ENCODE results near the gene PLA2G10. TPM values are rescaled to one million over a fixed set of nuclear protein-coding genes. Genes with fewer than 3 reads are reported as not detected.
"Not testable (repeated sequence)": the region's sequence is repeated elsewhere in the genome, so short reads cannot be mapped to it uniquely, and the experiment has no call there.

PLA2G10 gene
- total RNA-seq, 1 experiment from 2014 or later: not detected

GRCh38 chr16:14630620-14631330 is 63.3 kb downstream of the PLA2G10 start:
- Histone ChIP-seq H3K79me2 (ENCODE audit: low read length) (peaks cover 72% of the 10 kb centered on the region), H3K4me1 (ENCODE audit: low read length) (peaks cover 36% of the 10 kb centered on the region), H3K36me3 (ENCODE audit: insufficient read depth, low read length) (peaks cover 23% of the 10 kb centered on the region), H2AFZ (ENCODE audit: low read length) (peak overlapping the region; percentile 84; the same call in 1 of the 2 replicates), H3K9ac (ENCODE audit: low read length) (peak overlapping the region; percentile 56), H3K27ac (ENCODE audit: low read length) (peak overlapping the region; percentile 65), H4K20me1 (ENCODE audit: insufficient read depth, low read depth, low read length) (peaks cover 17% of the 10 kb centered on the region), H3K4me2 (ENCODE audit: low read depth, low read length, poor library complexity, severe bottlenecking) (peak overlapping the region; percentile 69), H3K4me3 (ENCODE audit: low read length) (peak overlapping the region; percentile 33; the same call in 1 of the 2 replicates)
- not testable (repeated sequence) for H3K9me2 ChIP-seq (replicated peaks; ENCODE audit: insufficient read depth, low read length); H3K27me3 ChIP-seq (ENCODE audit: low read length); DNase-seq; H3K9me3 ChIP-seq (ENCODE audit: low read length)

- peaks cover 26% of the 10 kb centered on the region for H3K36me3 ChIP-seq (ENCODE audit: insufficient read depth, low read length)
- peaks cover 67% of the 10 kb centered on the region for H3K79me2 ChIP-seq (ENCODE audit: low read length)
- H4K20me1 ChIP-seq (ENCODE audit: insufficient read depth, low read depth, low read length): peaks cover 11% of the 10 kb centered on the region
- H3K9me2 ChIP-seq (replicated peaks; ENCODE audit: insufficient read depth, low read length): no peaks in the 10 kb centered on the region
- peaks cover 36% of the 10 kb centered on the region for H3K4me1 ChIP-seq (ENCODE audit: low read length)
- peak within 1 kb of the TSS; percentile 84; the same call in 1 of the 2 replicates for H2AFZ ChIP-seq (ENCODE audit: low read length)
- H3K27me3 ChIP-seq (ENCODE audit: low read length): no peaks in the 10 kb centered on the region
- no peaks in the 10 kb centered on the region for H3K9me3 ChIP-seq (ENCODE audit: low read length)
- peak within 1 kb of the TSS; percentile 68 for H3K27ac ChIP-seq (ENCODE audit: low read length)
- peak within 1 kb of the TSS; percentile 85 for H3K4me2 ChIP-seq (ENCODE audit: low read depth, low read length, poor library complexity, severe bottlenecking)
- peak within 1 kb of the TSS; percentile 88 for H3K4me3 ChIP-seq (ENCODE audit: low read length)
- peak; percentile 99 for DNase-seq
- H3K9ac ChIP-seq (ENCODE audit: low read length): peak within 1 kb of the TSS; percentile 97
Measured at GRCh38 chr16:14629919-14630619, 64.0 kb downstream of the PLA2G10 start, which contains the start of gene PARN. TSS of gene PARN (minus strand) at chr16:14630260. CDS start at chr16:14630125, 135 bp downstream.

GRCh38 chr16:14629612-14629918 is 64.5 kb downstream of the PLA2G10 start:
- Histone ChIP-seq H3K27me3 (ENCODE audit: low read length) (no peaks in the 10 kb centered on the region), H3K4me3 (ENCODE audit: low read length) (peak overlapping the region; percentile 88), H3K9me3 (ENCODE audit: low read length) (no peaks in the 10 kb centered on the region), H3K27ac (ENCODE audit: low read length) (peak overlapping the region; percentile 68), H3K9me2 (replicated peaks; ENCODE audit: insufficient read depth, low read length) (no peaks in the 10 kb centered on the region), H3K36me3 (ENCODE audit: insufficient read depth, low read length) (peaks cover 29% of the 10 kb centered on the region), H4K20me1 (ENCODE audit: insufficient read depth, low read depth, low read length) (peaks cover 6% of the 10 kb centered on the region), H3K4me2 (ENCODE audit: low read depth, low read length, poor library complexity, severe bottlenecking) (peak overlapping the region; percentile 85), H3K4me1 (ENCODE audit: low read length) (peaks cover 32% of the 10 kb centered on the region), H3K79me2 (ENCODE audit: low read length) (peaks cover 64% of the 10 kb centered on the region), H2AFZ (ENCODE audit: low read length) (no peak overlapping the region), H3K9ac (ENCODE audit: low read length) (peak overlapping the region; percentile 97)
- DNase-seq: peak; percentile 62

- peak overlapping the region; percentile 68 for H3K27ac ChIP-seq (ENCODE audit: low read length)
- peak overlapping the region; percentile 85 for H3K4me2 ChIP-seq (ENCODE audit: low read depth, low read length, poor library complexity, severe bottlenecking)
- no peaks in the 10 kb centered on the region for H3K9me2 ChIP-seq (replicated peaks; ENCODE audit: insufficient read depth, low read length)
- H3K36me3 ChIP-seq (ENCODE audit: insufficient read depth, low read length): peaks cover 34% of the 10 kb centered on the region
- peak overlapping the region; percentile 97 for H3K9ac ChIP-seq (ENCODE audit: low read length)
- peak; percentile 59 for DNase-seq
- H4K20me1 ChIP-seq (ENCODE audit: insufficient read depth, low read depth, low read length): peaks cover under 1% of the 10 kb centered on the region; the same call in 1 of the 2 replicates
- no peak overlapping the region for H2AFZ ChIP-seq (ENCODE audit: low read length)
- H3K4me1 ChIP-seq (ENCODE audit: low read length): peaks cover 26% of the 10 kb centered on the region
- H3K27me3 ChIP-seq (ENCODE audit: low read length): no peaks in the 10 kb centered on the region
- H3K9me3 ChIP-seq (ENCODE audit: low read length): no peaks in the 10 kb centered on the region
- H3K4me3 ChIP-seq (ENCODE audit: low read length): peak overlapping the region; percentile 88
- H3K79me2 ChIP-seq (ENCODE audit: low read length): peaks cover 61% of the 10 kb centered on the region
Measured at GRCh38 chr16:14628806-14629611, 65.1 kb downstream of the PLA2G10 start.

- no peak overlapping the region for H3K4me2 ChIP-seq (ENCODE audit: low read depth, low read length, poor library complexity, severe bottlenecking)
- H3K9me2 ChIP-seq (replicated peaks; ENCODE audit: insufficient read depth, low read length): no peaks in the 10 kb centered on the region
- no peak overlapping the region for H3K4me3 ChIP-seq (ENCODE audit: low read length)
- H3K27me3 ChIP-seq (ENCODE audit: low read length): no peaks in the 10 kb centered on the region
- H3K9me3 ChIP-seq (ENCODE audit: low read length): no peaks in the 10 kb centered on the region
- no peak overlapping the region for H3K9ac ChIP-seq (ENCODE audit: low read length)
- no peak overlapping the region for H3K27ac ChIP-seq (ENCODE audit: low read length)
- no peak for DNase-seq
- H3K4me1 ChIP-seq (ENCODE audit: low read length): peaks cover 24% of the 10 kb centered on the region
- H4K20me1 ChIP-seq (ENCODE audit: insufficient read depth, low read depth, low read length): no peaks in the 10 kb centered on the region
- no peak overlapping the region for H2AFZ ChIP-seq (ENCODE audit: low read length)
- H3K79me2 ChIP-seq (ENCODE audit: low read length): peaks cover 50% of the 10 kb centered on the region
- H3K36me3 ChIP-seq (ENCODE audit: insufficient read depth, low read length): peaks cover 37% of the 10 kb centered on the region
Measured at GRCh38 chr16:14627078-14627477, 67.0 kb downstream of the PLA2G10 start.

Small RNA genes within 50 kb of the gene (small RNA-seq; reads per million reads assigned to genes)
- gene RNU7-125P: not detected

Other genes starting within 250 kb of the PLA2G10 start
- gene PARN, start 64.0 kb downstream of the PLA2G10 start, total RNA-seq (2014; rRNA removed; shearing (Covaris generic); ENCODE audit: low replicate concordance): 51.1 and 90.9 TPM in 2 replicates
- gene BFAR, start 61.4 kb downstream of the PLA2G10 start, total RNA-seq (2014; rRNA removed; shearing (Covaris generic); ENCODE audit: low replicate concordance): 45.5 and 55.8 TPM in 2 replicates
- gene NPIPA3, start 9.1 kb upstream of the PLA2G10 start, total RNA-seq (2014; rRNA removed; shearing (Covaris generic); ENCODE audit: low replicate concordance): not detected in 2 replicates
- gene NPIPA2, start 48.2 kb upstream of the PLA2G10 start, total RNA-seq (2014; rRNA removed; shearing (Covaris generic); ENCODE audit: low replicate concordance): not detected in 2 replicates
- gene NOMO1, start 139.4 kb upstream of the PLA2G10 start, total RNA-seq (2014; rRNA removed; shearing (Covaris generic); ENCODE audit: low replicate concordance): 45.3 and 48.8 TPM in 2 replicates
- 44.0 and 74.1 TPM in 2 replicates for gene NPIPA1, start 243.1 kb upstream of the PLA2G10 start, total RNA-seq (2014; rRNA removed; shearing (Covaris generic); ENCODE audit: low replicate concordance)

All from Karpas-422 (cell line).